A549 (cell line): ENCODE measurements around the gene PGBD5. TPM values are rescaled to one million over a fixed set of nuclear protein-coding genes. Genes with fewer than 3 reads are reported as not detected.

ENCODE experiments used
- ATAC-seq, 2 experiments: fragments of 200-7000 bp in 1 of 2; fragments of >200 bp in 1 of 2; cut with Nextera tagmentation in 1 of 2; cut with Tn5 transposase in 1 of 2; 3 replicates each; pipeline versions ENCODE4 v1.8.0 to v1.9.1; 2018 to 2020; ENCODE audit warnings: mild to moderate bottlenecking in 1 of 2, moderate library complexity in 1 of 2
- CTCF ChIA-PET: fragments of 300-600 bp; sonication (Branson Sonifier 250); formaldehyde crosslinking; extraction: SDS; loops from one replicate; lab custom pipeline; 2021; ENCODE audit warnings: antibody characterized with exemption, inconsistent platforms; lab: Yijun Ruan, JAX
- POLR2A ChIA-PET: fragments of 350-600 bp; formaldehyde crosslinking; extraction: SDS; loops from one replicate; lab custom pipeline; 2021; ENCODE audit warnings: antibody characterized with exemption, inconsistent platforms; lab: Yijun Ruan, JAX
- DNase-seq, 2 experiments: peaks; one replicate each; pipeline versions ENCODE4 v3.0.0 to v3.0.0-alpha.2; 2011 to 2016; ENCODE audit warnings: low read depth in 1 of 2, low spot score in 1 of 2
- FAIRE-seq: peaks from 2 replicates; lab custom pipeline; 2011; peaks lifted over from hg19 to GRCh38; lab: Jason Lieb, UNC
- H3K27ac ChIP-seq, 2 experiments: fragments of >200 bp; sonication (Bioruptor Twin); formaldehyde crosslinking; 3 replicates each; pipeline ENCODE4 v1.5.1; 2016 to 2017
- H3K4me1 ChIP-seq: fragments of >200 bp; sonication (Bioruptor Twin); formaldehyde crosslinking; 3 replicates; pipeline ENCODE4 v1.6.1; 2016
- H3K4me2 ChIP-seq: fragments of >200 bp; sonication (Bioruptor Twin); formaldehyde crosslinking; 3 replicates; pipeline ENCODE4 v1.6.1; 2016
- H3K4me3 ChIP-seq: fragments of >200 bp; sonication (Bioruptor Twin); formaldehyde crosslinking; 3 replicates; pipeline ENCODE4 v1.5.1; 2016
- H3K9me3 ChIP-seq: fragments of >200 bp; sonication (Bioruptor Twin); formaldehyde crosslinking; 3 replicates; pipeline ENCODE4 v1.6.1; 2016
- BHLHE40 ChIP-seq: IDR thresholded peaks from 2 replicates; pipeline ENCODE4 v1.6.1; 2012; ENCODE audit warnings: low read depth, low read length, inconsistent platforms
- CBX2 ChIP-seq: fragments of 200-600 bp; sonication (generic); IDR thresholded peaks from 2 replicates; pipeline ENCODE4 v1.6.1; 2016; ENCODE audit warnings: low read depth, mild to moderate bottlenecking, borderline replicate concordance
- CBX8 ChIP-seq: fragments of 200-600 bp; sonication (generic); IDR thresholded peaks from 2 replicates; pipeline ENCODE4 v1.6.1; 2016
- CHD2 ChIP-seq: fragments of 150-350 bp; IDR thresholded peaks from 2 replicates; pipeline ENCODE4 v1.6.1; 2014; ENCODE audit warnings: low read length; ENCODE audit not compliant: partially characterized antibody
- EHF ChIP-seq: fragments of 250-450 bp; sonication (Bioruptor Pico); IDR thresholded peaks from 2 replicates; pipeline ENCODE4 v1.5.0; 2020; ENCODE audit warnings: mild to moderate bottlenecking
- ESRRA ChIP-seq: fragments of 150-350 bp; IDR thresholded peaks from 2 replicates; pipeline ENCODE4 v1.6.1; 2014; ENCODE audit warnings: mild to moderate bottlenecking, low read length, borderline replicate concordance
- FOSL2 ChIP-seq, 2 experiments: fragments of 450-650 bp in 1 of 2; fragments of >200 bp in 1 of 2; sonication (Bioruptor Twin) in 1 of 2; formaldehyde crosslinking; IDR thresholded peaks; 2 replicates each; pipeline versions ENCODE4 v1.5.0 to v1.6.1; 2016 to 2020; ENCODE audit warnings: mild to moderate bottlenecking in 1 of 2, moderate library complexity in 1 of 2
- FOXS1 ChIP-seq: fragments of 250-450 bp; sonication (Bioruptor Pico); IDR thresholded peaks from 2 replicates; pipeline ENCODE4 v1.5.0; 2020; ENCODE audit warnings: mild to moderate bottlenecking, moderate library complexity
- GATA3 ChIP-seq: IDR thresholded peaks from 2 replicates; pipeline ENCODE4 v1.6.1; 2012; ENCODE audit warnings: borderline replicate concordance
- HOXB13 ChIP-seq: fragments of 250-450 bp; sonication (Bioruptor Pico); IDR thresholded peaks from 2 replicates; pipeline ENCODE4 v1.5.0; 2020; ENCODE audit warnings: low read depth, mild to moderate bottlenecking, moderate library complexity
- JUNB ChIP-seq: fragments of >200 bp; sonication (Bioruptor Twin); formaldehyde crosslinking; IDR thresholded peaks from 2 replicates; pipeline ENCODE4 v1.6.1; 2016
- MAFK ChIP-seq: fragments of 450-650 bp; IDR thresholded peaks from 2 replicates; pipeline ENCODE4 v1.6.1; 2014; ENCODE audit not compliant: partially characterized antibody
- MAZ ChIP-seq: fragments of 150-350 bp; IDR thresholded peaks from 2 replicates; pipeline ENCODE4 v1.6.1; 2014; ENCODE audit warnings: antibody characterized with exemption, low read depth, low read length, borderline replicate concordance
- NPAS2 ChIP-seq: fragments of 250-450 bp; sonication (Bioruptor Pico); IDR thresholded peaks from 2 replicates; pipeline ENCODE4 v1.8.0; 2022; ENCODE audit warnings: mild to moderate bottlenecking, moderate library complexity, borderline replicate concordance
- POLR2A ChIP-seq: IDR thresholded peaks from 2 replicates; pipeline ENCODE4 v1.6.1; 2012; ENCODE audit warnings: mild to moderate bottlenecking, low read length
- POLR2AphosphoS2 ChIP-seq: conservative IDR thresholded peaks from 2 replicates; pipeline ENCODE4 v1.6.1; 2012; ENCODE audit warnings: low read length, improper control_type of control experiment, inconsistent platforms
- RARB ChIP-seq: fragments of 250-450 bp; sonication (Bioruptor Pico); IDR thresholded peaks from 2 replicates; pipeline ENCODE4 v1.8.0; 2021; ENCODE audit warnings: mild to moderate bottlenecking, moderate library complexity
- SMC3 ChIP-seq: fragments of >200 bp; sonication (Bioruptor Twin); formaldehyde crosslinking; IDR thresholded peaks from 3 replicates; pipeline ENCODE4 v1.6.1; 2018; ENCODE audit warnings: inconsistent platforms
- TFCP2L1 ChIP-seq: fragments of 250-450 bp; sonication (Bioruptor Pico); IDR thresholded peaks from 2 replicates; pipeline ENCODE4 v1.5.0; 2021; ENCODE audit warnings: mild to moderate bottlenecking
- ZFP36 ChIP-seq: fragments of 450-650 bp; IDR thresholded peaks from 2 replicates; pipeline ENCODE4 v1.6.1; 2014; ENCODE audit warnings: borderline replicate concordance; ENCODE audit not compliant: partially characterized antibody
- ZNF302 ChIP-seq: fragments of 250-450 bp; sonication (Bioruptor Pico); IDR thresholded peaks from 2 replicates; pipeline ENCODE4 v1.9.0; 2021; ENCODE audit warnings: inconsistent platforms, mild to moderate bottlenecking, moderate library complexity
- WGBS: methylation state at CpG from one replicate; pipeline ENCODE4 v1.1.6; 2017; ENCODE audit errors: missing lambda C conversion rate; 5-methylcytosine and 5-hydroxymethylcytosine counted together
- polyA plus RNA-seq, 4 experiments: library from polyadenylated mRNA; depleted of rRNA in 3 of 4; stranded (reverse); fragments of >200 nt; fragmentation: RNase III in 1 of 4; extraction: RNeasy Plus Mini Kit Qiagen cat#74134 plus additional on column Dnase treatment in 1 of 4; gene quantifications; 2 replicates in 3 of 4; 3 replicates in 1 of 4; pipeline ENCODE4 v1.2.3, GENCODE V29; 2011 to 2017
- TF ChIP-seq, protein P1 (sequence below): fragments of 450-650 bp; IDR thresholded peaks from 2 replicates; pipeline ENCODE4 v1.6.1; 2014; ENCODE audit warnings: antibody characterized with exemption
- TF ChIP-seq, protein P2 (sequence below): fragments of >200 bp; sonication (Bioruptor Twin); formaldehyde crosslinking; IDR thresholded peaks from 2 replicates; pipeline ENCODE4 v1.6.1; 2016
- TF ChIP-seq, protein P3 (sequence below): fragments of >200 bp; sonication (Bioruptor Twin); formaldehyde crosslinking; IDR thresholded peaks from 3 replicates; pipeline ENCODE4 v1.5.1; 2016
- TF ChIP-seq, protein P4 (sequence below): fragments of 250-450 bp; sonication (Bioruptor Pico); IDR thresholded peaks from 2 replicates; pipeline ENCODE4 v1.5.0; 2021; ENCODE audit warnings: mild to moderate bottlenecking, moderate library complexity, borderline replicate concordance
- TF ChIP-seq, protein P5 (sequence below): IDR thresholded peaks from 2 replicates; pipeline ENCODE4 v1.6.1; 2012
- TF ChIP-seq, protein P6 (sequence below): IDR thresholded peaks from 2 replicates; pipeline ENCODE4 v1.6.1; 2012; ENCODE audit warnings: low read depth, borderline replicate concordance

PGBD5 gene
- polyA plus RNA-seq, 2 of the 4 experiments (the other 2 are of a cell fraction) = 0.04 to 0.66 TPM

DNA sequence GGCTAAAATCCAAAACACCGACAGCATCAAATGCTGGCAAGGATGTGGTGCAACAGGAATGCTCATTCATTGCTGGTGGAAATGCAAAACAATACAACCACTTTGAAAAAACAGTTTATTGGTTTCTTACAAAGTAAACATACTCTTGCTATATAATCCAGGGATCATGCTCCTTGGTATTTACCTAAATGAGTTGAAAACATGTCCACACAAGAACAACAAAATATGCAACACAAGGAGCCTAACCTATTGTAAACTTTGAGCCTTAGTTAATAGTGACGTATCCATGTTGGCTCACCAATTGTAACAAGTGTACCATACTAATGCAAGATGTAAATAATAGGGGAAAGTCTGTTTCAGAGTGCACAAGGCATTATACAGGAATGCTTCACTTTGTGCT lies 37.2 kb upstream of the PGBD5 start:
- FAIRE-seq (no peak), DNase-seq (no peak), ATAC-seq (no peak)
- peaks cover 4% of the 10 kb centered on the region; the same call in 1 of the 3 replicates for H3K9me3 ChIP-seq
- no peaks in the 10 kb centered on the region for H3K4me1 ChIP-seq
- WGBS = 0% methylated on average over 2 of the region's 2 CpGs
- ChIA-PET CTCF (interaction anchor here (2.7 kb wide), 1 partner anchor 13 kb away, joined by 7 read pairs; no protein-coding TSS in a partner anchor), POLR2A (no interaction called here)
- H3K4me3 ChIP-seq = no peak overlapping the region
- TF ChIP-seq ZFP36 (no peak), TFCP2L1 (no peak), POLR2A (no peak), POLR2AphosphoS2 (no peak), HOXB13 (CRISPR knock-in tag) (no peak), ESRRA (no peak), CHD2 (no peak), JUNB (no peak), CBX8 (no peak), ZNF302 (CRISPR knock-in tag) (no peak), RARB (CRISPR knock-in tag) (no peak), CBX2 (no peak), EHF (no peak), SMC3 (no peak)
- TF ChIP-seq, protein P1, sequence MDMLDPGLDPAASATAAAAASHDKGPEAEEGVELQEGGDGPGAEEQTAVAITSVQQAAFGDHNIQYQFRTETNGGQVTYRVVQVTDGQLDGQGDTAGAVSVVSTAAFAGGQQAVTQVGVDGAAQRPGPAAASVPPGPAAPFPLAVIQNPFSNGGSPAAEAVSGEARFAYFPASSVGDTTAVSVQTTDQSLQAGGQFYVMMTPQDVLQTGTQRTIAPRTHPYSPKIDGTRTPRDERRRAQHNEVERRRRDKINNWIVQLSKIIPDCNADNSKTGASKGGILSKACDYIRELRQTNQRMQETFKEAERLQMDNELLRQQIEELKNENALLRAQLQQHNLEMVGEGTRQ = no peak
- H3K4me2 ChIP-seq = no peak overlapping the region
- H3K27ac ChIP-seq = no peak overlapping the region

DNA sequence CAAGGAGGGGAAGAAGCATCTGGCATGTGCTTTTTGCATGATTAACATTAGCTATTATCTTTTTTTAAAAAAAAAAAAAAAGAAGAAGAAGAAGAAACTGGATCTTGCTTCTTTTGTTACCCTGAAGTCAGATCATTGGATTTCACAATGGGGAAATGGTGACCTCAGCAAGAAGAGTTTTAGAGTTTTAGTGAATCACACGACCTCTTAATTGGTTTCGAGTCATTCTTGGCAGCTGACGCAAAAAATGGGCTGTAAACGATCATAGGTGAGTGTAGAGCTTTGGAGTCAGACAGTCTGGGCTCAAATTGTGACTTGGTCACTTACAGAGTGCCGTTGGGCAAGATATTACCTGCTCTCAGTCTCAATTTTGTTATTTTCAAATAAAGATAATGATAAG lies 33.3 kb upstream of the PGBD5 start:
- ATAC-seq = no peak
- CTCF ChIA-PET = interaction anchor here (0.7 kb wide), 1 partner anchor 330 kb away, joined by 3 read pairs; no protein-coding TSS in a partner anchor
- no peak for FAIRE-seq
- WGBS = 4% methylated on average over 5 of the region's 5 CpGs
- Histone ChIP-seq H3K4me3 (no peak overlapping the region), H3K9me3 (peaks cover 4% of the 10 kb centered on the region; the same call in 1 of the 3 replicates)
- DNase-seq = no peak
- TF ChIP-seq, protein P1 = no peak
- TF ChIP-seq, protein P2, sequence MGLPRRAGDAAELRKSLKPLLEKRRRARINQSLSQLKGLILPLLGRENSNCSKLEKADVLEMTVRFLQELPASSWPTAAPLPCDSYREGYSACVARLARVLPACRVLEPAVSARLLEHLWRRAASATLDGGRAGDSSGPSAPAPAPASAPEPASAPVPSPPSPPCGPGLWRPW = no peak
- no peak for TF ChIP-seq ESRRA
- TF ChIP-seq MAFK = no peak
- TF ChIP-seq, protein P3, sequence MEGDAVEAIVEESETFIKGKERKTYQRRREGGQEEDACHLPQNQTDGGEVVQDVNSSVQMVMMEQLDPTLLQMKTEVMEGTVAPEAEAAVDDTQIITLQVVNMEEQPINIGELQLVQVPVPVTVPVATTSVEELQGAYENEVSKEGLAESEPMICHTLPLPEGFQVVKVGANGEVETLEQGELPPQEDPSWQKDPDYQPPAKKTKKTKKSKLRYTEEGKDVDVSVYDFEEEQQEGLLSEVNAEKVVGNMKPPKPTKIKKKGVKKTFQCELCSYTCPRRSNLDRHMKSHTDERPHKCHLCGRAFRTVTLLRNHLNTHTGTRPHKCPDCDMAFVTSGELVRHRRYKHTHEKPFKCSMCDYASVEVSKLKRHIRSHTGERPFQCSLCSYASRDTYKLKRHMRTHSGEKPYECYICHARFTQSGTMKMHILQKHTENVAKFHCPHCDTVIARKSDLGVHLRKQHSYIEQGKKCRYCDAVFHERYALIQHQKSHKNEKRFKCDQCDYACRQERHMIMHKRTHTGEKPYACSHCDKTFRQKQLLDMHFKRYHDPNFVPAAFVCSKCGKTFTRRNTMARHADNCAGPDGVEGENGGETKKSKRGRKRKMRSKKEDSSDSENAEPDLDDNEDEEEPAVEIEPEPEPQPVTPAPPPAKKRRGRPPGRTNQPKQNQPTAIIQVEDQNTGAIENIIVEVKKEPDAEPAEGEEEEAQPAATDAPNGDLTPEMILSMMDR = no peak
- no peak for TF ChIP-seq CBX2
- TF ChIP-seq GATA3 = no peak
- TF ChIP-seq MAZ = no peak
- TF ChIP-seq FOXS1 (CRISPR knock-in tag) = no peak
- TF ChIP-seq NPAS2 (CRISPR knock-in tag) = no peak
- TF ChIP-seq FOSL2 (IDR thresholded peaks at IDR 0.05) = no peak
- no peak for TF ChIP-seq FOSL2 (CRISPR knock-in tag; IDR thresholded peaks at IDR 0.05)
- TF ChIP-seq BHLHE40 = no peak
- TF ChIP-seq CHD2 = no peak
- TF ChIP-seq, protein P4, sequence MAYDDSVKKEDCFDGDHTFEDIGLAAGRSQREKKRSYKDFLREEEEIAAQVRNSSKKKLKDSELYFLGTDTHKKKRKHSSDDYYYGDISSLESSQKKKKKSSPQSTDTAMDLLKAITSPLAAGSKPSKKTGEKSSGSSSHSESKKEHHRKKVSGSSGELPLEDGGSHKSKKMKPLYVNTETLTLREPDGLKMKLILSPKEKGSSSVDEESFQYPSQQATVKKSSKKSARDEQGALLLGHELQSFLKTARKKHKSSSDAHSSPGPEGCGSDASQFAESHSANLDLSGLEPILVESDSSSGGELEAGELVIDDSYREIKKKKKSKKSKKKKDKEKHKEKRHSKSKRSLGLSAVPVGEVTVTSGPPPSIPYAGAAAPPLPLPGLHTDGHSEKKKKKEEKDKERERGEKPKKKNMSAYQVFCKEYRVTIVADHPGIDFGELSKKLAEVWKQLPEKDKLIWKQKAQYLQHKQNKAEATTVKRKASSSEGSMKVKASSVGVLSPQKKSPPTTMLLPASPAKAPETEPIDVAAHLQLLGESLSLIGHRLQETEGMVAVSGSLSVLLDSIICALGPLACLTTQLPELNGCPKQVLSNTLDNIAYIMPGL (CRISPR knock-in tag) = no peak
- TF ChIP-seq, protein P5, sequence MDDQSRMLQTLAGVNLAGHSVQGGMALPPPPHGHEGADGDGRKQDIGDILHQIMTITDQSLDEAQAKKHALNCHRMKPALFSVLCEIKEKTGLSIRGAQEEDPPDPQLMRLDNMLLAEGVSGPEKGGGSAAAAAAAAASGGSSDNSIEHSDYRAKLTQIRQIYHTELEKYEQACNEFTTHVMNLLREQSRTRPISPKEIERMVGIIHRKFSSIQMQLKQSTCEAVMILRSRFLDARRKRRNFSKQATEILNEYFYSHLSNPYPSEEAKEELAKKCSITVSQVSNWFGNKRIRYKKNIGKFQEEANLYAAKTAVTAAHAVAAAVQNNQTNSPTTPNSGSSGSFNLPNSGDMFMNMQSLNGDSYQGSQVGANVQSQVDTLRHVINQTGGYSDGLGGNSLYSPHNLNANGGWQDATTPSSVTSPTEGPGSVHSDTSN = no peak
- TF ChIP-seq, protein P6, sequence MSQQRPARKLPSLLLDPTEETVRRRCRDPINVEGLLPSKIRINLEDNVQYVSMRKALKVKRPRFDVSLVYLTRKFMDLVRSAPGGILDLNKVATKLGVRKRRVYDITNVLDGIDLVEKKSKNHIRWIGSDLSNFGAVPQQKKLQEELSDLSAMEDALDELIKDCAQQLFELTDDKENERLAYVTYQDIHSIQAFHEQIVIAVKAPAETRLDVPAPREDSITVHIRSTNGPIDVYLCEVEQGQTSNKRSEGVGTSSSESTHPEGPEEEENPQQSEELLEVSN = no peak
- TF ChIP-seq HOXB13 (CRISPR knock-in tag) = no peak
- TF ChIP-seq, all 56 proteins: peak for 0
- POLR2A ChIA-PET = no interaction called here
- no peak overlapping the region for H3K4me2 ChIP-seq
- H3K27ac ChIP-seq = no peak overlapping the region
- H3K4me1 ChIP-seq = no peaks in the 10 kb centered on the region
